WI38 (cell line): Measurements from ENCODE around the gene ITGB1.

Experiments used
- H3K4me3 ChIP-seq: 2 replicates; pipeline ENCODE4 v1.5.1; 2011; ENCODE audit warnings: low read depth, mild to moderate bottlenecking, control low read depth, low read length
- CTCF ChIP-seq: IDR thresholded peaks from 2 replicates; pipeline ENCODE4 v1.5.1; 2012; ENCODE audit warnings: low read depth, mild to moderate bottlenecking, control low read depth, low read length

The ITGB1 gene

GRCh38 chr10:32947586-32947985, 10.4 kb downstream of the ITGB1 start:
- no peak for TF ChIP-seq CTCF
- H3K4me3 ChIP-seq, result no peak overlapping the region

GRCh38 chr10:32946108-32946507, 11.9 kb downstream of the ITGB1 start:
- no peak for TF ChIP-seq CTCF

GRCh38 chr10:32943854-32944661, 14.0 kb downstream of the ITGB1 start:
- no peak for TF ChIP-seq CTCF
- no peak overlapping the region for H3K4me3 ChIP-seq

More at GRCh38 chr10:32946108-32946507, 11.9 kb downstream of the ITGB1 start:
- H3K4me3 ChIP-seq, result no peak overlapping the region

- no peak for TF ChIP-seq CTCF
- H3K4me3 ChIP-seq, result no peak overlapping the region
Measured at GRCh38 chr10:32943395-32943794, 14.6 kb downstream of the ITGB1 start.

- no peak for TF ChIP-seq CTCF
- no peak overlapping the region for H3K4me3 ChIP-seq
Measured at GRCh38 chr10:32942081-32942480, 15.9 kb downstream of the ITGB1 start.

- H3K4me3 ChIP-seq, result no peak overlapping the region
- no peak for TF ChIP-seq CTCF
Measured at GRCh38 chr10:32941357-32941756, 16.7 kb downstream of the ITGB1 start.
